Measurements from ENCODE around the gene NBPF3.

GRCh38 chr1:21397813-21398188 lies 42.1 kb upstream of the NBPF3 start:
- TF ChIP-seq TAF1 (IDR thresholded peaks at IDR 0.05; ENCODE audit: borderline replicate concordance, insufficient read depth, low read length) (no peak), SIN3A (IDR thresholded peaks at IDR 0.05; ENCODE audit: borderline replicate concordance, insufficient read depth, low read length) (no peak), POLR2AphosphoS5 (IDR thresholded peaks at IDR 0.05; ENCODE audit: low read depth, low read length) (no peak), REST (IDR thresholded peaks at IDR 0.05; ENCODE audit: insufficient read depth in 1 of 2, low read depth in 2 of 2, low read length in 2 of 2) (no peak)

All from PFSK-1 (cell line).